PC-9 (cell line): ENCODE data around the gene CTCF. TPM values are rescaled to one million over a fixed set of nuclear protein-coding genes. Genes with fewer than 3 reads are reported as not detected.

Source experiments
- BruUV-seq: library from RNA; stranded (reverse); fragments of 400-500 nt; replicated peaks from 2 replicates; lab custom pipeline; 2021; lab: Mats Ljungman, UMichigan
- CTCF ChIA-PET: fragments of 300-600 bp; sonication (Branson Sonifier 250); formaldehyde crosslinking; loops from one replicate; lab custom pipeline; 2022; ENCODE audit warnings: antibody characterized with exemption; lab: Charles Lee
- POLR2A ChIA-PET: fragments of 300-600 bp; sonication (Branson Sonifier 250); formaldehyde crosslinking; loops from one replicate; lab custom pipeline; 2022; ENCODE audit warnings: antibody characterized with exemption; ENCODE audit not compliant: unreplicated experiment; lab: Charles Lee
- DNase-seq, 2 experiments: peaks; one replicate each; pipeline versions ENCODE4 v3.0.0 to v3.0.0-alpha.2; 2015 to 2022; ENCODE audit warnings: mixed read lengths in 1 of 2
- H2AFZ ChIP-seq: fragments of 200-600 bp; sonication (generic); 2 replicates; pipeline ENCODE4 v1.8.1; 2017; ENCODE audit warnings: antibody characterized with exemption
- H3F3A ChIP-seq: fragments of 200-600 bp; sonication (generic); 2 replicates; pipeline ENCODE4 v1.8.1; 2017; ENCODE audit warnings: antibody characterized with exemption, mild to moderate bottlenecking, low read depth; ENCODE audit not compliant: insufficient read depth
- H3K27ac ChIP-seq: fragments of 200-600 bp; sonication (generic); 2 replicates; pipeline ENCODE4 v1.6.1; 2016; ENCODE audit warnings: mixed run types
- H3K27me3 ChIP-seq: fragments of 200-600 bp; sonication (generic); 2 replicates; pipeline ENCODE4 v1.6.1; 2016; ENCODE audit warnings: low read depth, mixed run types; ENCODE audit not compliant: insufficient read depth
- H3K36me3 ChIP-seq: fragments of 200-600 bp; sonication (generic); 2 replicates; pipeline ENCODE4 v1.6.1; 2016; ENCODE audit warnings: low read depth, mixed run types
- H3K4me1 ChIP-seq: fragments of 200-600 bp; sonication (generic); replicated peaks from 2 replicates; pipeline ENCODE4 v1.6.1; 2016; ENCODE audit warnings: mixed run types; ENCODE audit not compliant: insufficient read depth
- H3K4me2 ChIP-seq: fragments of 200-600 bp; sonication (generic); 2 replicates; pipeline ENCODE4 v1.6.1; 2017; ENCODE audit warnings: mixed run types
- H3K4me3 ChIP-seq: fragments of 200-600 bp; sonication (generic); 2 replicates; pipeline ENCODE4 v1.6.1; 2016; ENCODE audit warnings: mixed run types
- H3K79me2 ChIP-seq: fragments of 200-600 bp; sonication (generic); 2 replicates; pipeline ENCODE4 v1.6.1; 2017; ENCODE audit warnings: low read depth, mixed run types
- H3K9me2 ChIP-seq: fragments of 200-600 bp; sonication (generic); 2 replicates; pipeline ENCODE4 v1.8.1; 2017; ENCODE audit warnings: mild to moderate bottlenecking; ENCODE audit not compliant: insufficient read depth
- H3K9me3 ChIP-seq: fragments of 200-600 bp; sonication (generic); 2 replicates; pipeline ENCODE4 v1.8.1; 2016; ENCODE audit warnings: low read depth; ENCODE audit not compliant: insufficient read depth
- H4K20me1 ChIP-seq: fragments of 200-600 bp; sonication (generic); 2 replicates; pipeline ENCODE4 v1.8.1; 2017; ENCODE audit not compliant: insufficient read depth
- EZH2 ChIP-seq: fragments of 200-600 bp; sonication (generic); IDR thresholded peaks from 2 replicates; pipeline ENCODE4 v1.8.0; 2017; ENCODE audit warnings: antibody characterized with exemption, low read depth
- intact Hi-C: fragments of 100-400 bp; cut with micrococcal nuclease; formaldehyde crosslinking; loops from one replicate; pipeline ENCODE4 v1.10.0; 2022; ENCODE audit not compliant: unreplicated experiment
- total RNA-seq: library from RNA; stranded (reverse); gene quantifications from 2 replicates; pipeline ENCODE4 v1.2.3, GENCODE V29; 2021
- TF ChIP-seq, protein P1 (sequence below): fragments of 200-600 bp; sonication (generic); conservative IDR thresholded peaks from 2 replicates; pipeline ENCODE4 v1.6.1; 2017; ENCODE audit warnings: mixed run types, antibody characterized with exemption, mild to moderate bottlenecking, moderate library complexity

The CTCF gene
- total RNA-seq, 1 experiment from 2014 or later: 39.0 TPM

GRCh38 chr16:67563708-67564468 lies 1.6 kb downstream of the CTCF start:
- H3K79me2 ChIP-seq: peaks cover 63% of the 10 kb centered on the region
- TF ChIP-seq EZH2: no peak
- TF ChIP-seq, protein P1, sequence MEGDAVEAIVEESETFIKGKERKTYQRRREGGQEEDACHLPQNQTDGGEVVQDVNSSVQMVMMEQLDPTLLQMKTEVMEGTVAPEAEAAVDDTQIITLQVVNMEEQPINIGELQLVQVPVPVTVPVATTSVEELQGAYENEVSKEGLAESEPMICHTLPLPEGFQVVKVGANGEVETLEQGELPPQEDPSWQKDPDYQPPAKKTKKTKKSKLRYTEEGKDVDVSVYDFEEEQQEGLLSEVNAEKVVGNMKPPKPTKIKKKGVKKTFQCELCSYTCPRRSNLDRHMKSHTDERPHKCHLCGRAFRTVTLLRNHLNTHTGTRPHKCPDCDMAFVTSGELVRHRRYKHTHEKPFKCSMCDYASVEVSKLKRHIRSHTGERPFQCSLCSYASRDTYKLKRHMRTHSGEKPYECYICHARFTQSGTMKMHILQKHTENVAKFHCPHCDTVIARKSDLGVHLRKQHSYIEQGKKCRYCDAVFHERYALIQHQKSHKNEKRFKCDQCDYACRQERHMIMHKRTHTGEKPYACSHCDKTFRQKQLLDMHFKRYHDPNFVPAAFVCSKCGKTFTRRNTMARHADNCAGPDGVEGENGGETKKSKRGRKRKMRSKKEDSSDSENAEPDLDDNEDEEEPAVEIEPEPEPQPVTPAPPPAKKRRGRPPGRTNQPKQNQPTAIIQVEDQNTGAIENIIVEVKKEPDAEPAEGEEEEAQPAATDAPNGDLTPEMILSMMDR: no peak
- peak overlapping the region; percentile 92 for H2AFZ ChIP-seq
- H3K4me3 ChIP-seq: peak overlapping the region; percentile 91
- H3K9me2 ChIP-seq: no peaks in the 10 kb centered on the region
- peaks cover 24% of the 10 kb centered on the region for H3K4me1 ChIP-seq
- H3K4me2 ChIP-seq: peak overlapping the region; percentile 97
- peaks cover 29% of the 10 kb centered on the region for H3F3A ChIP-seq
- intact Hi-C loops: loop anchor here (2.0 to 10.0 kb wide), 3 partner anchors 79 to 105 kb away; partner anchors contain the start of genes ACD, AGRP, ATP6V0D1 and PARD6A
- BruUV-seq: TSS peak; percentile 41
- no peaks in the 10 kb centered on the region for H3K27me3 ChIP-seq
- ChIA-PET CTCF (interaction anchor here (0.6 to 2.8 kb wide), 7 partner anchors 17 to 403 kb away, joined by 3 to 17 read pairs (median 3); no protein-coding TSS in a partner anchor), POLR2A (interaction anchor here (0.5 to 1.0 kb wide), 3 partner anchors 11 to 303 kb away, joined by 4 to 7 read pairs (median 5); no protein-coding TSS in a partner anchor)
- H3K27ac ChIP-seq: peak overlapping the region; percentile 89
- no peaks in the 10 kb centered on the region for H3K9me3 ChIP-seq
- peaks cover 25% of the 10 kb centered on the region; the same call in 1 of the 2 replicates for H4K20me1 ChIP-seq
- DNase-seq: peak; percentile 34 to 67
- no peaks in the 10 kb centered on the region for H3K36me3 ChIP-seq

DNA sequence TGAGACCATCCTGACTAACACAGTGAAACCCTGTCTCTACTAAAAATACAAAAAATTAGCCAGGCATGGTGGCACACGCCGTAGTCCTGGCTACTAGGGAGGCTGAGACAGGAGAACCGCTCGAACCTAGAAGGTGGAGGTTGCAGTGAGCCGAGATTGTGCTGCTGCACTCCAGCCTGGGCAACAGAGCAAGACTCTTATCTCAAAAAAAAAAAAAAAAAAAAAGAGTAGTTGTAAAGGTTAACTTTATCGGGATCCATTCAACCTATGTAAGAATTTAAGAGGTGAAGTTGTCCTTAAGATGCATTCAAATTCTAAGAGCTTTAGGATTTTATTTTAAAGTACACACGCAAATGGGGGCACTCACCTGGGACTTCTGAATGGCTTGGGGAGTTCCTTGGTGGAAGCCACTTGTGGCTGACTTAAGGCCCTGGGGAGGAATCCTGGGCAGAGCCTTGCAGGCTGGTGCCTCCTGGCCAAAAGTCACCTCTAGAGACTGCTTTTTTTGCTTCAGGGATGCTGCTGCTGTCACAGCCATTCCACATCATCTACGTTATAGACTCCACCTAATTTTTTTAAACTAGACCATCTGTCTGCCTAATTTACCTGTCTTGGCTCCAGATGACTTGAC lies 3.3 kb downstream of the CTCF start:
- POLR2A ChIA-PET: no interaction called here
- CTCF ChIA-PET: no interaction called here

GRCh38 chr16:67571464-67571863 lies 9.1 kb downstream of the CTCF start:
- CTCF ChIA-PET: interaction anchor here (0.6 kb wide), 1 partner anchor 40 kb away, joined by 6 read pairs; no protein-coding TSS in a partner anchor
- no TSS peak for BruUV-seq
- H3K4me3 ChIP-seq: no peak overlapping the region

More for the DNA sequence above, 3.3 kb downstream of the CTCF start:
- Histone ChIP-seq H3K36me3 (no peaks in the 10 kb centered on the region), H3K9me2 (no peaks in the 10 kb centered on the region), H2AFZ (no peak overlapping the region), H3K4me1 (peaks cover 24% of the 10 kb centered on the region), H3K27me3 (no peaks in the 10 kb centered on the region), H3K4me3 (no peak overlapping the region), H3K9me3 (no peaks in the 10 kb centered on the region), H3F3A (peaks cover 24% of the 10 kb centered on the region), H4K20me1 (peaks cover 25% of the 10 kb centered on the region; the same call in 1 of the 2 replicates), H3K79me2 (peaks cover 74% of the 10 kb centered on the region), H3K27ac (no peak overlapping the region), H3K4me2 (0 out of 2 replicates have a peak overlapping the region, but pooled peaks have one; percentile 97)
- no peak for DNase-seq
- no TSS peak for BruUV-seq
- intact Hi-C loops: loop anchor here (10.0 kb wide), 1 partner anchor 81 kb away; the partner anchor contains the start of genes AGRP and ATP6V0D1
- TF ChIP-seq EZH2: no peak
- TF ChIP-seq, protein P1: no peak

More at GRCh38 chr16:67571464-67571863, 9.1 kb downstream of the CTCF start:
- peaks cover 14% of the 10 kb centered on the region for H4K20me1 ChIP-seq
- H3K79me2 ChIP-seq: peaks cover 84% of the 10 kb centered on the region
- no peak overlapping the region for H3K4me2 ChIP-seq
- intact Hi-C loops: no loop called here
- H3K4me1 ChIP-seq: no peaks in the 10 kb centered on the region
- TF ChIP-seq, protein P1: no peak
- TF ChIP-seq EZH2: no peak
- no peaks in the 10 kb centered on the region for H3K27me3 ChIP-seq
- no peak overlapping the region for H3K27ac ChIP-seq
- H3K36me3 ChIP-seq: peaks cover 24% of the 10 kb centered on the region
- H3F3A ChIP-seq: peaks cover 9% of the 10 kb centered on the region; the same call in 1 of the 2 replicates
- no peak overlapping the region for H2AFZ ChIP-seq
- H3K9me3 ChIP-seq: no peaks in the 10 kb centered on the region
- no peaks in the 10 kb centered on the region for H3K9me2 ChIP-seq
- DNase-seq: no peak
- POLR2A ChIA-PET: no interaction called here
